Esophagus squamous epithelium (tissue), 5 donors: ENCODE results near the gene FAM186B. TPM values are rescaled to one million over a fixed set of nuclear protein-coding genes. Genes with fewer than 3 reads are reported as not detected.
A peak's percentile ranks its signal among the peaks of the same experiment; 100 is the strongest.

ENCODE experiments used
- DNase-seq: peaks from one replicate; lab custom pipeline; 2025; lab: John Stamatoyannopoulos, UW
- H3K27ac ChIP-seq, 4 donors: fragments of 200-600 bp; sonication (generic); one replicate each; pipeline ENCODE4 v1.5.1; 2016 to 2019; ENCODE audit warnings: mild to moderate bottlenecking in 1 of 4
- H3K27me3 ChIP-seq, 4 donors: fragments of 200-600 bp; sonication (generic); 1 replicate in 3 of 4; 2 replicates in 1 of 4; pipeline versions ENCODE4 v1.5.1 to v1.6.0; 2017 to 2021; ENCODE audit warnings: antibody characterized with exemption in 1 of 4
- H3K36me3 ChIP-seq, 3 donors: fragments of 200-600 bp; sonication (generic); one replicate each; pipeline ENCODE4 v1.5.1; 2016 to 2019
- H3K4me1 ChIP-seq, 3 donors: fragments of 200-600 bp; sonication (generic); one replicate each; pipeline ENCODE4 v1.5.1; 2017 to 2019
- H3K4me3 ChIP-seq, 4 donors: fragments of 200-600 bp; sonication (generic); 1 replicate in 3 of 4; 2 replicates in 1 of 4; pipeline ENCODE4 v1.5.1; 2016 to 2019; ENCODE audit warnings: mild to moderate bottlenecking in 2 of 4, moderate library complexity in 1 of 4
- H3K9me3 ChIP-seq, 3 donors: fragments of 200-600 bp; sonication (generic); one replicate each; pipeline ENCODE4 v1.5.1; 2016 to 2019
- CTCF ChIP-seq, 6 experiments: fragments of 450-650 bp in 4 of 6; fragments of 200-600 bp in 2 of 6; sonication (generic) in 2 of 6; IDR thresholded peaks; one replicate each; pipeline ENCODE4 v1.5.1; 2016 to 2019; ENCODE audit warnings: antibody characterized with exemption in 6 of 6, mild to moderate bottlenecking in 4 of 6, moderate library complexity in 4 of 6
- POLR2A ChIP-seq, 4 donors: fragments of 450-650 bp; IDR thresholded peaks; one replicate each; pipeline ENCODE4 v1.6.1; 2017; ENCODE audit warnings: antibody characterized with exemption in 4 of 4, mild to moderate bottlenecking in 4 of 4, moderate library complexity in 3 of 4
- WGBS, 2 donors: methylation state at CpG; one replicate each; pipeline ENCODE4 v1.1.5; 2018; 5-methylcytosine and 5-hydroxymethylcytosine counted together
- intact Hi-C: fragments of 100-400 bp; cut with DNase I; formaldehyde crosslinking; loops from one replicate; pipeline ENCODE4 v1.15.0; 2022
- total RNA-seq, 4 donors: library from RNA; depleted of rRNA; stranded (reverse); fragments of >200 nt; gene quantifications; one replicate each; pipeline ENCODE4 v1.1.0, GENCODE V29; 2016
- donor health status: DM: yes; HTN: yes; CAD: no.

The FAM186B gene
- total RNA-seq, 4 donors from 2014 or later, result 0.19 to 1.1 TPM; not detected in 2

DNA sequence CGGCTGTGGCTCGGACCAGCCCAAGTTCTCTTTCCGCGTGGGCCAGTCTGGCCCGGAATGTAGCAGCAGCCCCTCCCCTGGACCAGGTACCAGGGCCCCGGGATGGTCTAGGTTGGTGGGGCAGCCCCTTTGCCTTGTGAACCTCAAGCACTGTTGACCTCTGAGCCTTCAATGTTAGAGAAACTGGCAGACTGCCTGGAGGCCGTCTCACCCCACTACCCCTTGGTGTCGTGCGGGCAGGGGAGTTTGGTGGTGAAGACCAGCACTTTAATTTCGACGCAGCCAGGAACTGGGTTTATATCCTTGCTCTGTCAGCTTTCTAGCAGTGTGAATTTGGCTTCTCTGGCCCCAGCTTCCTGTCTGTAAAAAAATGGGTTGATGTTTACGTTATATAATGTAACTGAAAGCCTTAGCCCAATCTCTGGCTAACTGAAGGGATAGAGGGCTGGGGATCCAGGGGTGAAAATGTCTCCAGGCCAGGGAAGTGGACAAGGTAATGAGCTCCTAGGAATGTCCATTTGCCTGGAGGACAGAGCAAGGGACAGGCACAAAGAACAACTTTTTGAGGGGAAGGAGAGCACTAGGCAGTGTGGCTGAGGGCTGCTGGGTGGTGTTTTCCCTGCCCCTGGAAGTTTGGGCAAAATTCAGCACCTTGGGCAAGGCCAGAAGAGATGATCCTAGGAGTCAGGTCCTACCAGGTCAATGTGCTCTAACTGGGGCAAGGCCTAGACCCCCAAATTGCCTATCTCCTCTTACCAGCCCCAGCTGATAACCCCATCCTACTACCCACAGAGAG is 48.9 kb downstream of the FAM186B start:
- Histone ChIP-seq H3K9me3 (no peaks in the 10 kb centered on the region), H3K4me1 (peaks cover 2 to 10% (median 3%) of the 10 kb centered on the region in 3 donors), H3K4me3 (no peak overlapping the region), H3K27ac (no peak overlapping the region), H3K36me3 (peaks cover 11 to 61% (median 26%) of the 10 kb centered on the region in 3 donors), H3K27me3 (no peaks in the 10 kb centered on the region)
- intact Hi-C loops, result no loop called here
- no peak for TF ChIP-seq CTCF (IDR thresholded peaks at IDR 0.05)
- no peak for TF ChIP-seq POLR2A (IDR thresholded peaks at IDR 0.05)
- DNase-seq, result no peak
- WGBS, 2 donors, result 85% methylated on average over 7 of the region's 12 CpGs; no CpG with 5 or more reads in 1 of the 2 donors

- no peak overlapping the region for H3K4me3 ChIP-seq
- WGBS, 2 donors, result 100% methylated on average over 2 to 5 of the region's 18 CpGs
- TF ChIP-seq POLR2A (IDR thresholded peaks at IDR 0.05) (no peak), CTCF (IDR thresholded peaks at IDR 0.05) (no peak)
- H3K9me3 ChIP-seq, result no peaks in the 10 kb centered on the region
- intact Hi-C loops, result no loop called here
- peaks cover 11 to 53% (median 24%) of the 10 kb centered on the region in 3 donors for H3K36me3 ChIP-seq
- peaks cover 3 to 11% (median 3%) of the 10 kb centered on the region in 3 donors for H3K4me1 ChIP-seq
- H3K27me3 ChIP-seq, result peaks cover 0 to 5% (median 0%) of the 10 kb centered on the region in 4 donors
- H3K27ac ChIP-seq, result no peak overlapping the region
- no peak for DNase-seq
Measured at GRCh38 chr12:49555631-49556390, 49.6 kb downstream of the FAM186B start.

DNA sequence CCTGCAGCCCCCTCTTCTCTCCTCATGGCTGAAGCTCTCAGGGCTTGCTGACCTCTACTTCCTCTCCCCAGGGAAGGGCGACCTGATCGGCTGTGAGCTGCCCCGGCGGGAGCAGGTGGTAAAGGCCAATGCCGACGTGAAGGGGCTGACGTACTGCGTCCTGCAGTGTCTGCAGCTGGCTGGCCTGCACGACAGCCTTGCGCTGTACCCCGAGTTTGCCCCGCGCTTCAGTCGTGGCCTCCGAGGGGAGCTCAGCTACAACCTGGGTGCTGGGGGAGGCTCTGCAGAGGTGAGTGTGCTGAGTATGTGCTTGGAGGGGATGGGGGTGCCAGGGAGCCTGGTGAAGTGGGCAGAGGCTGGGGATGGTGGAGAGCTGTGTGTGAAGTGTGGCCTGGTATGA is 51.2 kb downstream of the FAM186B start:
- no peaks in the 10 kb centered on the region for H3K9me3 ChIP-seq
- TF ChIP-seq POLR2A (IDR thresholded peaks at IDR 0.05), result no peak
- no peak for TF ChIP-seq CTCF (IDR thresholded peaks at IDR 0.05)
- peaks cover 0 to 20% (median 1%) of the 10 kb centered on the region in 4 donors for H3K27me3 ChIP-seq
- intact Hi-C loops, result no loop called here
- no peak overlapping the region for H3K27ac ChIP-seq
- no peak overlapping the region for H3K4me3 ChIP-seq
- peaks cover 6 to 15% (median 7%) of the 10 kb centered on the region in 3 donors for H3K4me1 ChIP-seq
- peaks cover 8 to 38% (median 10%) of the 10 kb centered on the region in 3 donors for H3K36me3 ChIP-seq
- no peak for DNase-seq
- WGBS, 2 donors, result no CpG with 5 or more reads among the region's 15 CpGs

DNA sequence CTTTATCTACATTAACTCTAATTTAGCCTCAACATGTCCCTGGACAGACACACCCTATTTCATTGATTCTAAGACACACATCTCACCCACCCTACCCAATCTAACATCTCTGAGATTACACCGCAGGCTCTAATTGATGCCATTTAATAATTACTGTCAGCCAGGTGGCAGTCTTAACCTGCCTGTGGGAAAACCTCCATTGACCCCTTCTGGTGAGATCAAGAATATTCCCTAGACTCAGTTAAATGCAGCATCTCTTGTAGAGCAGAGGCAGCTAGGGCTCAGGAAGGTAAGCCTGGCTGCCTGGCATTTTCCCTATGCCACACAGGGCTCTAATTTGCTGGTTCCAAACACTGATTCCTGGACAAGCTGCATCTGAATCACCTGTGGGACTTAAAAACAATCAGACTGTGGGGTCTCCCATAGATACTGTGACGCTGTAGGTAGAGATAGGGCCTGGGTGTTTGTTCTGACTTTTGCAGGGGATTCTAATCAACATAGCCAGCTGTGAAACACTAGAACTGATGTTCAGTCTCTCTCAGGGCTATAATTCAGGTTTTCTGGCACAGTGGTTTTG is 51.8 kb downstream of the FAM186B start:
- Histone ChIP-seq H3K4me3 (no peak overlapping the region), H3K27me3 (peaks cover 0 to 27% (median 7%) of the 10 kb centered on the region in 4 donors), H3K36me3 (peaks cover 3 to 31% (median 5%) of the 10 kb centered on the region in 3 donors), H3K27ac (no peak overlapping the region), H3K4me1 (peaks cover 13 to 22% (median 13%) of the 10 kb centered on the region in 3 donors), H3K9me3 (no peaks in the 10 kb centered on the region)
- TF ChIP-seq POLR2A (IDR thresholded peaks at IDR 0.05) (no peak), CTCF (IDR thresholded peaks at IDR 0.05) (peak in 5 of 6 experiments; percentile 32 to 64 (median 50))
- no peak for DNase-seq
- intact Hi-C loops, result no loop called here
- 50 to 60% methylated on average over 2 of the region's 2 CpGs for WGBS, 2 donors
